Neuronal stem cell (in vitro differentiated cells): Measurements from ENCODE around the gene NUDT22. TPM values are rescaled to one million over a fixed set of nuclear protein-coding genes. Genes with fewer than 3 reads are reported as not detected.
A peak's percentile ranks its signal among the peaks of the same experiment; 100 is the strongest.

Experiments used
- DNase-seq: peaks from one replicate; pipeline ENCODE4 v3.0.0-alpha.2; 2013; ENCODE audit warnings: low spot score
- H2AFZ ChIP-seq: one replicate; pipeline ENCODE4 v1.6.1; 2013; ENCODE audit warnings: mild to moderate bottlenecking, low read length, inconsistent platforms
- H2AK5ac ChIP-seq: 2 replicates; pipeline ENCODE4 v1.6.1; 2013; ENCODE audit warnings: low read depth, mild to moderate bottlenecking, inconsistent platforms, low read length, moderate library complexity, mixed read lengths
- H2BK120ac ChIP-seq: 2 replicates; pipeline ENCODE4 v1.6.1; 2013; ENCODE audit warnings: low read depth, mild to moderate bottlenecking, inconsistent platforms, low read length, moderate library complexity, mixed read lengths
- H2BK12ac ChIP-seq: one replicate; pipeline ENCODE4 v1.6.1; 2013; ENCODE audit warnings: low read length, inconsistent platforms
- H2BK15ac ChIP-seq: 2 replicates; pipeline ENCODE4 v1.6.1; 2013; ENCODE audit warnings: mild to moderate bottlenecking, low read length, inconsistent platforms, mixed read lengths
- H2BK5ac ChIP-seq: one replicate; pipeline ENCODE4 v1.6.1; 2013; ENCODE audit warnings: inconsistent platforms, mild to moderate bottlenecking, low read length, moderate library complexity
- H3K14ac ChIP-seq: one replicate; pipeline ENCODE4 v1.6.1; 2013; ENCODE audit warnings: low read length, inconsistent platforms
- H3K18ac ChIP-seq: 2 replicates; pipeline ENCODE4 v1.6.1; 2013; ENCODE audit warnings: low read length, inconsistent platforms
- H3K23ac ChIP-seq: 2 replicates; pipeline ENCODE4 v1.6.1; 2013; ENCODE audit warnings: low read depth, mild to moderate bottlenecking, mixed read lengths, low read length, inconsistent platforms; ENCODE audit not compliant: poor library complexity
- H3K27ac ChIP-seq: replicated peaks from 3 replicates; pipeline ENCODE4 v1.5.1; 2013; ENCODE audit warnings: low read length, inconsistent platforms
- H3K27me3 ChIP-seq, 3 experiments: 2 replicates each; pipeline ENCODE4 v1.6.1; 2013; ENCODE audit warnings: low read length in 3 of 3, mild to moderate bottlenecking in 2 of 3, inconsistent platforms in 1 of 3, low read depth in 1 of 3, mixed read lengths in 1 of 3, moderate library complexity in 1 of 3; ENCODE audit not compliant: control insufficient read depth in 3 of 3, insufficient read depth in 3 of 3
- H3K36me3 ChIP-seq, 2 donors: replicated peaks in 1 of 2; 2 replicates each; pipeline ENCODE4 v1.6.1; 2013; ENCODE audit warnings: low read length in 2 of 2; ENCODE audit not compliant: control insufficient read depth in 2 of 2, insufficient read depth in 2 of 2
- H3K4ac ChIP-seq: 2 replicates; pipeline ENCODE4 v1.6.1; 2013; ENCODE audit warnings: inconsistent platforms, mild to moderate bottlenecking, low read length, moderate library complexity
- H3K4me1 ChIP-seq, 2 donors: 1 replicate in 1 of 2; 2 replicates in 1 of 2; pipeline ENCODE4 v1.6.1; 2013; ENCODE audit warnings: low read length in 2 of 2, low read depth in 1 of 2; ENCODE audit not compliant: control insufficient read depth in 2 of 2, insufficient read depth in 1 of 2
- H3K4me2 ChIP-seq: one replicate; pipeline ENCODE4 v1.6.1; 2013; ENCODE audit warnings: mild to moderate bottlenecking, low read length, inconsistent platforms; ENCODE audit not compliant: insufficient read depth, poor library complexity, severe bottlenecking
- H3K4me3 ChIP-seq, 2 donors: 2 replicates each; pipeline ENCODE4 v1.5.1; 2013; ENCODE audit warnings: low read length in 2 of 2, mild to moderate bottlenecking in 2 of 2, inconsistent platforms in 1 of 2, moderate library complexity in 1 of 2
- H3K79me1 ChIP-seq: one replicate; pipeline ENCODE4 v1.6.1; 2013; ENCODE audit warnings: low read depth, mild to moderate bottlenecking, inconsistent platforms, low read length, moderate library complexity
- H3K9ac ChIP-seq: one replicate; pipeline ENCODE4 v1.6.1; 2013; ENCODE audit warnings: mild to moderate bottlenecking, low read depth, low read length, inconsistent platforms; ENCODE audit not compliant: poor library complexity
- H3K9me3 ChIP-seq, 2 donors: replicated peaks in 1 of 2; 2 replicates each; pipeline versions ENCODE3 to v1.6.1; 2013; ENCODE audit warnings: low read length in 2 of 2, mild to moderate bottlenecking in 2 of 2, inconsistent platforms in 1 of 2, low read depth in 1 of 2, mixed read lengths in 1 of 2, moderate library complexity in 1 of 2; ENCODE audit not compliant: control insufficient read depth in 2 of 2, insufficient read depth in 1 of 2
- H4K8ac ChIP-seq: one replicate; pipeline ENCODE4 v1.6.1; 2013; ENCODE audit warnings: low read depth, mild to moderate bottlenecking, inconsistent platforms, low read length, moderate library complexity
- H4K91ac ChIP-seq: one replicate; pipeline ENCODE4 v1.6.1; 2013; ENCODE audit warnings: low read length, low read depth, mild to moderate bottlenecking, inconsistent platforms; ENCODE audit not compliant: poor library complexity
- WGBS, 2 donors: extraction: QIAGEN DNeasy Blood & Tissue Kit; methylation state at CpG; one replicate each; pipeline ENCODE4 v1.1.7; 2013; ENCODE audit warnings: missing lambda C conversion rate in 2 of 2, mixed read lengths in 1 of 2; ENCODE audit not compliant: insufficient read length in 2 of 2, insufficient replicate concordance in 1 of 2; ENCODE audit errors: extremely low coverage in 2 of 2; 5-methylcytosine and 5-hydroxymethylcytosine counted together
- polyA plus RNA-seq, 2 experiments: library from polyadenylated mRNA; stranded (reverse); fragments of 200-250 nt; gene quantifications; one replicate each; pipeline ENCODE4 v1.2.3, GENCODE V29; 2013

Gene NUDT22
- polyA plus RNA-seq (2013, experiment 1 of 2): 30.8 TPM
- 29.4 TPM for polyA plus RNA-seq (2013, experiment 2 of 2)

GRCh38 chr11:64225608-64226506 is at the start of gene NUDT22, which contains the start of gene TRPT1:
TSS of gene NUDT22 (plus strand) at chr11:64226274. CDS start at chr11:64226653, 379 bp downstream.
TSS of gene TRPT1 (minus strand) at chr11:64226186. CDS start at chr11:64225860, 326 bp downstream.
- H2AFZ ChIP-seq: peak within 1 kb of the TSS; percentile 89
- no peak within 1 kb of the TSS for H2BK120ac ChIP-seq
- peak within 1 kb of the TSS; percentile 96 for H2BK12ac ChIP-seq
- H3K4me2 ChIP-seq: peak within 1 kb of the TSS; percentile 99
- no peaks in the 10 kb centered on the region for H3K9me3 ChIP-seq
- H3K23ac ChIP-seq: peak within 1 kb of the TSS; percentile 94
- H4K8ac ChIP-seq: peak within 1 kb of the TSS; percentile 48
- peak within 1 kb of the TSS; percentile 88 to 91 for H3K4me3 ChIP-seq
- peak; percentile 84 for DNase-seq
- H3K9ac ChIP-seq: peak within 1 kb of the TSS; percentile 97
- no CpG with 5 or more reads among the region's 54 CpGs for WGBS, 2 donors
- peaks cover 0 to under 1% (median 0%) of the 10 kb centered on the region in 3 experiments for H3K27me3 ChIP-seq
- H3K4ac ChIP-seq: no peak within 1 kb of the TSS
- peaks cover 5% of the 10 kb centered on the region for H3K79me1 ChIP-seq
- peak within 1 kb of the TSS; percentile 97 for H3K18ac ChIP-seq
- H3K4me1 ChIP-seq: peaks cover 14 to 23% of the 10 kb centered on the region in 2 donors
- peak within 1 kb of the TSS; percentile 100 for H2AK5ac ChIP-seq
- H2BK15ac ChIP-seq: peak within 1 kb of the TSS; percentile 72
- peak within 1 kb of the TSS; percentile 76 for H4K91ac ChIP-seq
- peak within 1 kb of the TSS; percentile 89 for H2BK5ac ChIP-seq
- H3K14ac ChIP-seq: peak within 1 kb of the TSS; percentile 60
- H3K27ac ChIP-seq: peak within 1 kb of the TSS; percentile 43
- H3K36me3 ChIP-seq: peaks cover 8 to 24% of the 10 kb centered on the region in 2 donors

GRCh38 chr11:64176751-64177150 is 49.3 kb upstream of the NUDT22 start:
- Histone ChIP-seq H2BK120ac (no peak overlapping the region), H3K9ac (no peak overlapping the region), H3K27ac (no peak overlapping the region), H3K4me1 (peaks cover 5 to 9% of the 10 kb centered on the region in 2 donors), H3K4me3 (no peak overlapping the region), H3K14ac (no peak overlapping the region), H4K8ac (no peak overlapping the region), H3K18ac (no peak overlapping the region), H3K9me3 (peaks cover 4 to 6% of the 10 kb centered on the region in 2 donors), H2BK5ac (no peak overlapping the region), H2AK5ac (no peak overlapping the region), H3K27me3 (no peaks in the 10 kb centered on the region), H3K36me3 (no peaks in the 10 kb centered on the region), H4K91ac (no peak overlapping the region), H2BK15ac (no peak overlapping the region), H3K4me2 (no peak overlapping the region), H3K23ac (no peak overlapping the region), H3K79me1 (no peaks in the 10 kb centered on the region), H2BK12ac (no peak overlapping the region), H3K4ac (no peak overlapping the region), H2AFZ (no peak overlapping the region)
- no CpG with 5 or more reads among the region's 8 CpGs for WGBS, 2 donors
- DNase-seq: no peak

GRCh38 chr11:64178203-64178602 is 47.9 kb upstream of the NUDT22 start:
- H3K9ac ChIP-seq: no peak overlapping the region
- H3K9me3 ChIP-seq: peaks cover 4 to 6% of the 10 kb centered on the region in 2 donors
- no peak overlapping the region for H3K4me2 ChIP-seq
- no peaks in the 10 kb centered on the region for H3K27me3 ChIP-seq
- H3K4ac ChIP-seq: no peak overlapping the region
- no peak overlapping the region for H3K4me3 ChIP-seq
- H3K14ac ChIP-seq: no peak overlapping the region
- no peak overlapping the region for H2AK5ac ChIP-seq
- H2BK5ac ChIP-seq: no peak overlapping the region
- no peak overlapping the region for H3K18ac ChIP-seq
- H2BK120ac ChIP-seq: no peak overlapping the region
- H3K36me3 ChIP-seq: no peaks in the 10 kb centered on the region
- H2BK15ac ChIP-seq: no peak overlapping the region
- no peak overlapping the region for H3K27ac ChIP-seq
- no peaks in the 10 kb centered on the region for H3K79me1 ChIP-seq
- H4K8ac ChIP-seq: no peak overlapping the region
- no peak overlapping the region for H3K23ac ChIP-seq
- H3K4me1 ChIP-seq: peaks cover 7 to 12% of the 10 kb centered on the region in 2 donors
- DNase-seq: no peak
- no peak overlapping the region for H2AFZ ChIP-seq
- no CpG with 5 or more reads among the region's 1 CpG for WGBS, 2 donors
- no peak overlapping the region for H4K91ac ChIP-seq
- H2BK12ac ChIP-seq: no peak overlapping the region

- H2BK12ac ChIP-seq: no peak overlapping the region
- no CpG with 5 or more reads among the region's 12 CpGs for WGBS, 2 donors
- no peak overlapping the region for H2BK120ac ChIP-seq
- no peak overlapping the region for H2BK5ac ChIP-seq
- no peak overlapping the region for H2AFZ ChIP-seq
- no peak overlapping the region for H2BK15ac ChIP-seq
- H3K14ac ChIP-seq: no peak overlapping the region
- H3K79me1 ChIP-seq: no peaks in the 10 kb centered on the region
- peaks cover 0 to 2% of the 10 kb centered on the region in 2 donors for H3K9me3 ChIP-seq
- H3K9ac ChIP-seq: no peak overlapping the region
- no peaks in the 10 kb centered on the region for H3K27me3 ChIP-seq
- H3K4me2 ChIP-seq: no peak overlapping the region
- DNase-seq: no peak
- no peak overlapping the region for H2AK5ac ChIP-seq
- no peak overlapping the region for H3K27ac ChIP-seq
- no peaks in the 10 kb centered on the region for H3K36me3 ChIP-seq
- H3K4ac ChIP-seq: no peak overlapping the region
- H3K4me3 ChIP-seq: no peak overlapping the region
- H4K91ac ChIP-seq: no peak overlapping the region
- H3K23ac ChIP-seq: no peak overlapping the region
- H3K18ac ChIP-seq: no peak overlapping the region
- peaks cover 7 to 12% of the 10 kb centered on the region in 2 donors for H3K4me1 ChIP-seq
- no peak overlapping the region for H4K8ac ChIP-seq
These were observed 47.0 kb upstream of the NUDT22 start for GRCh38 chr11:64178951-64179639.
